ENCODE results near the gene KIF20A. TPM values are rescaled to one million over a fixed set of nuclear protein-coding genes. Genes with fewer than 3 reads are reported as not detected.
"Not testable (repeated sequence)": the region's sequence is repeated elsewhere in the genome, so short reads cannot be mapped to it uniquely, and the experiment has no call there.

KIF20A gene
- total RNA-seq, 1 donor from 2014 or later, result 77.6 TPM

DNA sequence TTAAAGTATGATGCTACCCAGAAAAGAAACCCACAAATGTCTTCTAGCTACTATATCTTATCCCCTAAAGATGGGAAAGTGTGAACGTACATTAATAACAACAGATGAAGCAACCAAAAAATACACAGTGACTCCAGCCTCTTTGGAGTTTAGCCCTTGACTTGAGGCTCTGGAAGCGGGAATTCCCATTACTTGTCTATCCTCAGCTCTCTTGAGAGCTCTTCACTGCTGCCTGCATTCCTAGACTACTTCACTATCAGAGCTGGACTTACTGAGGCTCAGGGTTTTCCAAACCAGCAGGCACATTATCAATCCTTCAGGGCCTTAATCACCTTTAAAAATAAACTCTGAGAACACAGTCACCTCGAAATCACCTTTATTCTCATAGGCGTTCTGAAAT, 38.6 kb upstream of the KIF20A start:
- no peak overlapping the region for H3K27ac Mint-ChIP-seq (ENCODE audit: unreplicated experiment)
- TF ChIP-seq, protein P1, sequence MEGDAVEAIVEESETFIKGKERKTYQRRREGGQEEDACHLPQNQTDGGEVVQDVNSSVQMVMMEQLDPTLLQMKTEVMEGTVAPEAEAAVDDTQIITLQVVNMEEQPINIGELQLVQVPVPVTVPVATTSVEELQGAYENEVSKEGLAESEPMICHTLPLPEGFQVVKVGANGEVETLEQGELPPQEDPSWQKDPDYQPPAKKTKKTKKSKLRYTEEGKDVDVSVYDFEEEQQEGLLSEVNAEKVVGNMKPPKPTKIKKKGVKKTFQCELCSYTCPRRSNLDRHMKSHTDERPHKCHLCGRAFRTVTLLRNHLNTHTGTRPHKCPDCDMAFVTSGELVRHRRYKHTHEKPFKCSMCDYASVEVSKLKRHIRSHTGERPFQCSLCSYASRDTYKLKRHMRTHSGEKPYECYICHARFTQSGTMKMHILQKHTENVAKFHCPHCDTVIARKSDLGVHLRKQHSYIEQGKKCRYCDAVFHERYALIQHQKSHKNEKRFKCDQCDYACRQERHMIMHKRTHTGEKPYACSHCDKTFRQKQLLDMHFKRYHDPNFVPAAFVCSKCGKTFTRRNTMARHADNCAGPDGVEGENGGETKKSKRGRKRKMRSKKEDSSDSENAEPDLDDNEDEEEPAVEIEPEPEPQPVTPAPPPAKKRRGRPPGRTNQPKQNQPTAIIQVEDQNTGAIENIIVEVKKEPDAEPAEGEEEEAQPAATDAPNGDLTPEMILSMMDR (conservative IDR thresholded peaks at IDR 0.05), result no peak
- no peak for DNase-seq (ENCODE audit: low read depth, low spot score)
- no peaks in the 10 kb centered on the region for H3K27me3 Mint-ChIP-seq (ENCODE audit: low read depth)
- peak overlapping the region; percentile 51 for H3K4me3 Mint-ChIP-seq
- peaks cover 12% of the 10 kb centered on the region for H3K4me1 Mint-ChIP-seq
- no peaks in the 10 kb centered on the region for H3K36me3 Mint-ChIP-seq (ENCODE audit: low read depth)
- no peaks in the 10 kb centered on the region for H3K9me3 Mint-ChIP-seq

DNA sequence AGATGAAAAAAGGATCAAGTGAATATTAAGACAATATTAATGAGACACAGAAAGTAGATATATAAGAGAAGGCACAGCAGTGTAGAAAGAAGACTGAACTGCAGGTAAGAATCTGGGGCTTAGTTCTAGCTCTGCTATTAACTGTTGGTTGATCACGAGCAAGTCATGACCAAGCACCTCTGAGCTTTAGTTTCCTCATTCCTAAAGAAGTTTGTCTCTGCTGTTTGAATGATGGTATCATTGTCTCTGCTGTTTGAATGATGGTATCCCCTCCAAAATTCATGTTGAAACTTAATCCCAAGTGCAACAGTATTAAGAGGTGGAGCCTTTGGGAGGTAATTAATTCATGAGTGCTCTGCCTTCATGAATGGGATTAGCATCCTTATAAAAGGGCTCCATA, 37.2 kb upstream of the KIF20A start:
- Mint-ChIP-seq H3K4me3 (no peak overlapping the region), H3K36me3 (ENCODE audit: low read depth) (no peaks in the 10 kb centered on the region), H3K27ac (ENCODE audit: unreplicated experiment) (no peak overlapping the region), H3K9me3 (no peaks in the 10 kb centered on the region), H3K4me1 (peaks cover 12% of the 10 kb centered on the region), H3K27me3 (ENCODE audit: low read depth) (no peaks in the 10 kb centered on the region)
- no peak for DNase-seq (ENCODE audit: low read depth, low spot score)
- TF ChIP-seq, protein P1 (conservative IDR thresholded peaks at IDR 0.05), result no peak

DNA sequence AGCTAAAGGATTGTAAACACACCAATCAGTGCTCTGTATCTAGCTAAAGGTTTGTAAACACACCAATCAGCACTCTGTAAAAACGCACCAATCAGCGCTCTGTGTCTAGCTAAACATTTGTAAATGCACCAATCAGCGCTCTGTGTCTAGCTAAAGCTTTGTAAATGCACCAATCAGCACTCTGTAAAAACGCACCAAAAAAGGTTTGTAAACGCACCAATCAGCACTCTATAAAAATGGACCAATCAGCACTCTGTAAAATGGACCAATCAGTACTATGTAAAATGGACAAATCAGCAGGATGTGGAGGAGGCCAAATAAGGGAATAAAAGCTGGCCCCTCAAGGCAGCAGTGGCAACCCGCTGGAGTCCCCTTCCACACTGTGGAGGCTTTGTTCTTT, 35.3 kb upstream of the KIF20A start:
- H3K27me3 Mint-ChIP-seq (ENCODE audit: low read depth); H3K9me3 Mint-ChIP-seq; DNase-seq (ENCODE audit: low read depth, low spot score); H3K4me3 Mint-ChIP-seq; H3K27ac Mint-ChIP-seq (ENCODE audit: unreplicated experiment); H3K4me1 Mint-ChIP-seq; H3K36me3 Mint-ChIP-seq (ENCODE audit: low read depth): not testable (repeated sequence)

DNA sequence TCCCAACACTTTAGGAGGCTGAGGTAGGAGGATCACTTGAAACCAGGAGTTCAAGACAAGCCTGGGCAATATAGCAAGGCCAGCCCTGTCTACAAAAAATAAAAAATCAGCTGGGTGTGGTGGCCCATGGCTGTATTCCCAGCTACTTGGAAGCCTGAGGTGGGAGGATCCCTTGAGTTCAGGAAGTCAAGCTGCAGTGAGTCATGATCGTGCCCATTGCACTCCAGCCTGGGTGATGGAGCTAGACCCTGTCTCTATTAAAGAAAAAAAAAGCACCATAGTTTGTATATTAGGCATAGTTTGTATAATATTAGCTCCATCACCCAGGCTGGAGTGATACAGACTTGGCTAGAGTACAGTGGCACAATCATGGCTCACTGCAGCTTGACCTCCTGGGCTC, 30.1 kb upstream of the KIF20A start:
- Mint-ChIP-seq H3K27me3 (ENCODE audit: low read depth) (no peaks in the 10 kb centered on the region), H3K4me1 (no peaks in the 10 kb centered on the region)

DNA sequence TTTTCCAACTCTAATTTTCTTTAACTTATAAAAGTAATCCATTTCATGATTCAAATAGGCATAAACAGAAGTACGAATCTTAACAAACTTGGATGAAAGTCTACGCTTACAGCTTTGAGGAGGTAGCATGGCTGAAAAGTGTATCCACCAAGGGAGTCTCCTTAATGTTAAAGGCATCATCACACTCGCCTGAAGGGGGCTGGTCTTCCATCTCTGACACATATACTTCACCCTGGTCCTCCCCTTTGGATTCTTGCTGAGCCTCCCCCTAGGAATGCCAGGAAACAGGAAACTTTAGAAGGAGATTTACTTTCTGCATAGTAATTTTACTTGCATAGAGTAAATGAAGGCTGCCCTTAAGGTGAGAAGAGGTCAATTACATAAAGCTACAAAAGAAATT, 29.4 kb upstream of the KIF20A start:
- Mint-ChIP-seq H3K27ac (ENCODE audit: unreplicated experiment) (no peak overlapping the region), H3K27me3 (ENCODE audit: low read depth) (no peaks in the 10 kb centered on the region), H3K4me3 (no peak overlapping the region), H3K9me3 (no peaks in the 10 kb centered on the region), H3K4me1 (no peaks in the 10 kb centered on the region), H3K36me3 (ENCODE audit: low read depth) (no peaks in the 10 kb centered on the region)
- TF ChIP-seq, protein P1 (conservative IDR thresholded peaks at IDR 0.05), result no peak
- DNase-seq (ENCODE audit: low read depth, low spot score), result no peak

More for the DNA sequence above, 30.1 kb upstream of the KIF20A start:
- H3K36me3 Mint-ChIP-seq (ENCODE audit: low read depth), result no peaks in the 10 kb centered on the region
- H3K27ac Mint-ChIP-seq (ENCODE audit: unreplicated experiment), result no peak overlapping the region
- H3K9me3 Mint-ChIP-seq, result no peaks in the 10 kb centered on the region
- DNase-seq (ENCODE audit: low read depth, low spot score), result no peak
- no peak overlapping the region for H3K4me3 Mint-ChIP-seq
- TF ChIP-seq, protein P1 (conservative IDR thresholded peaks at IDR 0.05), result no peak

DNA sequence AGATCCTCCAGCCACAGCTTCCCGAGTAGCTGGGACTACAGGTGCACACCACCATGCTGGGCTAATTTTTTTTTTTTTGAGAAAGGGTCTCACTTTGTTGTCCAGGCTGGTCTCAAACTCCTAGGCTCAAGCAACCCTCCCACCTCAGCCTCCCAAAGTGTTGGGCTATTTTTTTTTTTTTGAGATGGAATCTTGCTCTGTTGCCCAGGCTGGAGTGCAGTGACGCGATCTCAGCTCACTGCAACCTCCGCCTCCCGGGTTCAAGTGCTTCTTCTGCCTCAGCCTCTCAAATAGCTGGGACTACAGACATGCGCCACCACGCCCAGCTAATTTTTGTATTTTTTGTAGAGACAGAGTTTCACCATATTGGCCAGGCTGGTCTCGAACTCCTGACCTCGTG, 22.9 kb upstream of the KIF20A start:
- not testable (repeated sequence) for H3K4me3 Mint-ChIP-seq; H3K9me3 Mint-ChIP-seq; H3K27ac Mint-ChIP-seq (ENCODE audit: unreplicated experiment); H3K27me3 Mint-ChIP-seq (ENCODE audit: low read depth); H3K4me1 Mint-ChIP-seq; DNase-seq (ENCODE audit: low read depth, low spot score)
- H3K36me3 Mint-ChIP-seq (ENCODE audit: low read depth), result peaks cover 26% of the 10 kb centered on the region

DNA sequence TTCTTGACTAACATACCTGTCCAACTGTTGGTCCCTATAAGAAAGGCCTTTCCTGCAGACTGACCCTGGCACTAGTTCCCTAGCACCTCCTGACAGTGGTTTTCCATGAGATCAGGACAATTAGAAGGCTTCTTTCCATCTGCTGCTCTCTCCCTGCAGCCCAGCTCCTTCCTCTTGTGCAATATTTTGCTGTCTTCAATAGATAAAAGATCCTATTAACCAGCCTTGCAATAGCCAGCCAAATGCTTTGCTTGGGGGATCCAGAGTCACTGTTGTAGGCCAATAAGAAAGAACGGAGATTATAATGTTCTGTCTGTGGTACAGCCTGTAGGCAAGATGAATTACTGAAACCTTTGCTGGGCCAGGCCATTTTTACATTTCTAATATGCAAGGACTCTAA, 21.3 kb upstream of the KIF20A start:
- TF ChIP-seq, protein P1 (conservative IDR thresholded peaks at IDR 0.05), result no peak
- H3K9me3 Mint-ChIP-seq, result no peaks in the 10 kb centered on the region
- H3K4me1 Mint-ChIP-seq, result no peaks in the 10 kb centered on the region
- no peak for DNase-seq (ENCODE audit: low read depth, low spot score)
- H3K4me3 Mint-ChIP-seq, result no peak overlapping the region
- no peaks in the 10 kb centered on the region for H3K27me3 Mint-ChIP-seq (ENCODE audit: low read depth)
- H3K36me3 Mint-ChIP-seq (ENCODE audit: low read depth), result peaks cover 26% of the 10 kb centered on the region
- no peak overlapping the region for H3K27ac Mint-ChIP-seq (ENCODE audit: unreplicated experiment)
